OCI-LY7 (cell line): ENCODE measurements around the gene RHBDD3. TPM values are rescaled to one million over a fixed set of nuclear protein-coding genes. Genes with fewer than 3 reads are reported as not detected.

ENCODE experiments used
- BruUV-seq: library from RNA; stranded (reverse); fragments of 400-500 nt; replicated peaks from 2 replicates; lab custom pipeline; 2021; lab: Mats Ljungman, UMichigan
- CTCF ChIA-PET: fragments of 300-600 bp; sonication (Branson Sonifier 250); formaldehyde crosslinking; loops from one replicate; lab custom pipeline; 2022; ENCODE audit warnings: antibody characterized with exemption; ENCODE audit not compliant: unreplicated experiment; lab: Charles Lee
- POLR2A ChIA-PET: fragments of 300-600 bp; sonication (Branson Sonifier 250); formaldehyde crosslinking; loops from one replicate; lab custom pipeline; 2022; ENCODE audit warnings: antibody characterized with exemption; lab: Charles Lee
- DNase-seq: peaks from one replicate; pipeline ENCODE4 v3.0.0-alpha.2; 2015; ENCODE audit warnings: low spot score
- H2AFZ ChIP-seq: fragments of 200-600 bp; sonication (generic), shearing (Covaris generic); 2 replicates; pipeline ENCODE4 v1.6.1; 2014; ENCODE audit warnings: mild to moderate bottlenecking, antibody characterized with exemption, low read length, moderate library complexity
- H3K27ac ChIP-seq: fragments of 200-600 bp; sonication (generic); 2 replicates; pipeline ENCODE4 v1.5.1; 2014; ENCODE audit warnings: mixed run types, low read depth, mild to moderate bottlenecking, moderate library complexity, low read length, inconsistent platforms; ENCODE audit not compliant: poor library complexity, severe bottlenecking
- H3K36me3 ChIP-seq: fragments of 200-600 bp; sonication (generic); 2 replicates; pipeline ENCODE4 v1.6.1; 2014; ENCODE audit warnings: mild to moderate bottlenecking, antibody characterized with exemption, low read length, moderate library complexity, mixed read lengths; ENCODE audit not compliant: insufficient read depth
- H3K4me1 ChIP-seq: fragments of 200-600 bp; sonication (generic); 2 replicates; pipeline ENCODE4 v1.5.1; 2014; ENCODE audit warnings: mild to moderate bottlenecking, low read length; ENCODE audit not compliant: insufficient read depth, poor library complexity, severe bottlenecking
- H3K4me2 ChIP-seq: fragments of 200-600 bp; sonication (generic); 2 replicates; pipeline ENCODE4 v1.6.1; 2014; ENCODE audit warnings: mild to moderate bottlenecking, low read length
- H3K4me3 ChIP-seq: fragments of 200-600 bp; sonication (generic); 2 replicates; pipeline ENCODE4 v1.5.1; 2014; ENCODE audit warnings: mild to moderate bottlenecking, low read depth, low read length; ENCODE audit not compliant: poor library complexity, severe bottlenecking
- H3K79me2 ChIP-seq: fragments of 200-600 bp; sonication (generic); 2 replicates; pipeline ENCODE4 v1.6.1; 2016; ENCODE audit warnings: low read depth, mild to moderate bottlenecking, low read length, moderate library complexity, mixed read lengths; ENCODE audit not compliant: insufficient read depth
- H3K9me2 ChIP-seq: fragments of 200-600 bp; sonication (generic); 2 replicates; pipeline ENCODE4 v1.6.1; 2016; ENCODE audit warnings: mild to moderate bottlenecking, low read length, mixed read lengths; ENCODE audit not compliant: insufficient read depth
- H3K9me3 ChIP-seq: fragments of 200-600 bp; sonication (generic); 2 replicates; pipeline ENCODE4 v1.6.1; 2014; ENCODE audit warnings: mild to moderate bottlenecking, mixed run types, low read length, mixed read lengths
- H4K20me1 ChIP-seq: fragments of 200-600 bp; sonication (generic); 2 replicates; pipeline ENCODE4 v1.6.1; 2014; ENCODE audit warnings: mild to moderate bottlenecking, antibody characterized with exemption, low read length, moderate library complexity, mixed read lengths; ENCODE audit not compliant: insufficient read depth
- EZH2phosphoT487 ChIP-seq: fragments of 200-600 bp; sonication (generic); IDR thresholded peaks from 2 replicates; pipeline ENCODE4 v1.6.1; 2018; ENCODE audit warnings: low read depth, borderline replicate concordance, mild to moderate bottlenecking, mixed run types, antibody characterized with exemption, low read length, moderate library complexity, mixed read lengths
- intact Hi-C: fragments of 100-400 bp; cut with micrococcal nuclease; formaldehyde crosslinking; loops from one replicate; pipeline ENCODE4 v1.10.0; 2022; ENCODE audit not compliant: unreplicated experiment
- total RNA-seq, 2 experiments: library from RNA; depleted of rRNA in 1 of 2; stranded (reverse); fragments of >200 nt in 1 of 2; shearing (Covaris generic) in 1 of 2; gene quantifications; 2 replicates each; pipeline ENCODE4 v1.2.3, GENCODE V29; 2014 to 2022
- TF ChIP-seq, protein P1 (sequence below): fragments of 200-600 bp; sonication (generic); conservative IDR thresholded peaks from 2 replicates; pipeline ENCODE4 v1.5.1; 2014; ENCODE audit warnings: mild to moderate bottlenecking, antibody characterized with exemption, low read length, moderate library complexity, mixed read lengths

The RHBDD3 gene
- total RNA-seq, 2 experiments from 2014 or later, result 39.2 to 44.5 TPM

DNA sequence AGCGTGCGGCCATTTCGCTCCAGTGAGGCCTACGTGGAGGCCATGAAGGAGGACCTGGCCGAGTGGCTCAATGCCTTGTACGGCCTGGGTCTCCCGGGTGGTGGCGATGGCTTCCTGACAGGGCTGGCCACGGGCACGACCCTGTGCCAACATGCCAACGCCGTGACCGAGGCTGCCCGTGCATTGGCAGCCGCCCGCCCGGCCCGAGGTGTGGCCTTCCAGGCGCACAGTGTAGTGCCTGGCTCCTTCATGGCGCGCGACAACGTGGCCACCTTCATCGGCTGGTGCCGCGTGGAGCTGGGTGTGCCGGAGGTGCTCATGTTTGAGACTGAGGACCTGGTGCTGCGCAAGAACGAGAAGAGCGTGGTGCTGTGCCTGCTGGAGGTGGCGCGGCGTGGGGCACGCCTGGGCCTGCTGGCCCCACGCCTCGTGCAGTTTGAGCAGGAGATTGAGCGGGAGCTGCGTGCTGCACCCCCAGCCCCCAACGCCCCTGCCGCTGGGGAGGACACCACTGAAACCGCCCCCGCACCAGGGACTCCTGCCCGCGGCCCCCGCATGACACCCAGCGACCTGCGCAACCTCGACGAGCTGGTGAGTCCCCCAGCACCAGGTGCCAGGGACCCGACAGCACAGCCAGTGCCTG lies 40.5 kb upstream of the RHBDD3 start:
- Histone ChIP-seq H3K36me3 (peaks cover 4% of the 10 kb centered on the region; the same call in 1 of the 2 replicates), H3K4me3 (no peak overlapping the region), H4K20me1 (no peaks in the 10 kb centered on the region), H3K9me2 (no peaks in the 10 kb centered on the region), H3K9me3 (no peaks in the 10 kb centered on the region), H2AFZ (no peak overlapping the region), H3K27ac (no peak overlapping the region), H3K79me2 (no peaks in the 10 kb centered on the region), H3K4me2 (no peak overlapping the region), H3K4me1 (peaks cover 8% of the 10 kb centered on the region)
- ChIA-PET POLR2A (no interaction called here), CTCF (no interaction called here)
- intact Hi-C loops, result loop anchor here (10.0 kb wide), 1 partner anchor 217 kb away; no protein-coding TSS in a partner anchor
- BruUV-seq, result no TSS peak
- TF ChIP-seq, protein P1, sequence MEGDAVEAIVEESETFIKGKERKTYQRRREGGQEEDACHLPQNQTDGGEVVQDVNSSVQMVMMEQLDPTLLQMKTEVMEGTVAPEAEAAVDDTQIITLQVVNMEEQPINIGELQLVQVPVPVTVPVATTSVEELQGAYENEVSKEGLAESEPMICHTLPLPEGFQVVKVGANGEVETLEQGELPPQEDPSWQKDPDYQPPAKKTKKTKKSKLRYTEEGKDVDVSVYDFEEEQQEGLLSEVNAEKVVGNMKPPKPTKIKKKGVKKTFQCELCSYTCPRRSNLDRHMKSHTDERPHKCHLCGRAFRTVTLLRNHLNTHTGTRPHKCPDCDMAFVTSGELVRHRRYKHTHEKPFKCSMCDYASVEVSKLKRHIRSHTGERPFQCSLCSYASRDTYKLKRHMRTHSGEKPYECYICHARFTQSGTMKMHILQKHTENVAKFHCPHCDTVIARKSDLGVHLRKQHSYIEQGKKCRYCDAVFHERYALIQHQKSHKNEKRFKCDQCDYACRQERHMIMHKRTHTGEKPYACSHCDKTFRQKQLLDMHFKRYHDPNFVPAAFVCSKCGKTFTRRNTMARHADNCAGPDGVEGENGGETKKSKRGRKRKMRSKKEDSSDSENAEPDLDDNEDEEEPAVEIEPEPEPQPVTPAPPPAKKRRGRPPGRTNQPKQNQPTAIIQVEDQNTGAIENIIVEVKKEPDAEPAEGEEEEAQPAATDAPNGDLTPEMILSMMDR, result no peak
- TF ChIP-seq EZH2phosphoT487, result no peak
- DNase-seq, result no peak

DNA sequence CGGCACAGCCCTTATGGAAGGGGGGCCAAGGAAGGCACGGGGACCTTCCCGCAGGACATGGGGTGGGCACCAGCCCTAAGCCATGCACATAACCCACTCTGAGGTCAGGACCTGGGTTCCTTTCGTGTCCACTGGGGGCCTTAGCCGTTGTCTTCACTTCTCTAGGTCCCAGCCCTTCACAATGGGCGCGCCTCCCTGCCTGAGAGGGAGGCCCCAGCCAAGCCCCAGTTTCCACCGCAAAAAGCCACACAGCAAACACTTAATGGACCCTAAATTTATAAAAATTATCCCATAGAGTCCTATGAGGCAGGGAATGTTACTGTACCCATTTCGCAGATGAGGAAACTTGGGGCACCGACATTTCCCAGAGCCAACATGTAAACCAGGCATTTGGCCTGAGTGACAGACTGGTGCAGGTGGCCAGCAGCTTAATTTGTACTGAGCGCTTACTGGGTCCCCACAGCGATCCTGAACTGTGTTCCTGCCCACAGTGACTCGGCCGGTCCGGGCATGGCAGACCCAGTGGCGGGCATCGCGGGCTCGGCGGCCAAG lies 39.9 kb upstream of the RHBDD3 start:
- no peaks in the 10 kb centered on the region for H3K36me3 ChIP-seq
- ChIA-PET CTCF (no interaction called here), POLR2A (no interaction called here)
- no peak overlapping the region for H3K27ac ChIP-seq
- no peak for DNase-seq
- peaks cover 8% of the 10 kb centered on the region for H3K4me1 ChIP-seq
- H3K79me2 ChIP-seq, result no peaks in the 10 kb centered on the region
- H3K4me2 ChIP-seq, result no peak overlapping the region
- intact Hi-C loops, result loop anchor here (10.0 kb wide), 1 partner anchor 217 kb away; no protein-coding TSS in a partner anchor
- H3K9me2 ChIP-seq, result no peaks in the 10 kb centered on the region
- no peak overlapping the region for H2AFZ ChIP-seq
- no peaks in the 10 kb centered on the region for H4K20me1 ChIP-seq
- H3K4me3 ChIP-seq, result no peak overlapping the region
- BruUV-seq, result no TSS peak
- no peaks in the 10 kb centered on the region for H3K9me3 ChIP-seq
- no peak for TF ChIP-seq EZH2phosphoT487
- TF ChIP-seq, protein P1, result no peak
